Measurements from ENCODE around the gene ERP44. TPM values are rescaled to one million over a fixed set of nuclear protein-coding genes. Genes with fewer than 3 reads are reported as not detected.
"Not testable (repeated sequence)": the region's sequence is repeated elsewhere in the genome, so short reads cannot be mapped to it uniquely, and the experiment has no call there.

ERP44 gene
- total and polyA plus RNA-seq, 12 donors: 12.9 to 43.7 (median 21.3) TPM

DNA sequence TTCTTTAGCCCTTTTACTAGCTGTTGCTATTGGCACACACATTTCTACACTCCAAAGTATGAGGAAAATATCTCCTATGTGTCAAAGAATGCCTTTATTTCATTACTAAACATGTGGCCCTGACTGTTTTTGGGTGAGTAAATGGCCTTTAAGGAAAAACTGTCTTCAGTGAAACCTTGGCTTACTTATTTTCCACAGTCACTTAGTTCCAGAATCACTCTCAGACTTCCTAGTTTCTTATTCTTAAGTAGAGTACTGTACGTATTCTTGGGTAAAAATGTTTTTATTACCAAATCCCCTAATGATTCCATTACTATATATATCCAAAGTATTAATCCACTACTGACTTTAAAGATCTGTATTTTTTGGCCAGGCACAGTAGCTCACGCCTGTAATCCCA, 27.5 kb downstream of the ERP44 start:
- Histone ChIP-seq H3K36me3 (replicated peaks in 1 of 2) (no peaks in the 10 kb centered on the region), H3K9me3 (replicated peaks in 1 of 3) (no peaks in the 10 kb centered on the region), H3K4me3 (no peak overlapping the region), H3K27ac (no peak overlapping the region), H3K4me1 (replicated peaks in 1 of 2) (peaks cover 0 to 30% of the 10 kb centered on the region in 2 donors), H3K27me3 (no peaks in the 10 kb centered on the region)
- 88 to 94% (median 90%) methylated on average over 2 of the region's 2 CpGs for WGBS, 4 donors
- DNase-seq: no peak
- intact Hi-C loops (cut with DNase I): no loop called here
- TF ChIP-seq POLR2A (IDR thresholded peaks at IDR 0.05): no peak
- TF ChIP-seq, protein P1, sequence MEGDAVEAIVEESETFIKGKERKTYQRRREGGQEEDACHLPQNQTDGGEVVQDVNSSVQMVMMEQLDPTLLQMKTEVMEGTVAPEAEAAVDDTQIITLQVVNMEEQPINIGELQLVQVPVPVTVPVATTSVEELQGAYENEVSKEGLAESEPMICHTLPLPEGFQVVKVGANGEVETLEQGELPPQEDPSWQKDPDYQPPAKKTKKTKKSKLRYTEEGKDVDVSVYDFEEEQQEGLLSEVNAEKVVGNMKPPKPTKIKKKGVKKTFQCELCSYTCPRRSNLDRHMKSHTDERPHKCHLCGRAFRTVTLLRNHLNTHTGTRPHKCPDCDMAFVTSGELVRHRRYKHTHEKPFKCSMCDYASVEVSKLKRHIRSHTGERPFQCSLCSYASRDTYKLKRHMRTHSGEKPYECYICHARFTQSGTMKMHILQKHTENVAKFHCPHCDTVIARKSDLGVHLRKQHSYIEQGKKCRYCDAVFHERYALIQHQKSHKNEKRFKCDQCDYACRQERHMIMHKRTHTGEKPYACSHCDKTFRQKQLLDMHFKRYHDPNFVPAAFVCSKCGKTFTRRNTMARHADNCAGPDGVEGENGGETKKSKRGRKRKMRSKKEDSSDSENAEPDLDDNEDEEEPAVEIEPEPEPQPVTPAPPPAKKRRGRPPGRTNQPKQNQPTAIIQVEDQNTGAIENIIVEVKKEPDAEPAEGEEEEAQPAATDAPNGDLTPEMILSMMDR (IDR thresholded peaks at IDR 0.05): no peak

DNA sequence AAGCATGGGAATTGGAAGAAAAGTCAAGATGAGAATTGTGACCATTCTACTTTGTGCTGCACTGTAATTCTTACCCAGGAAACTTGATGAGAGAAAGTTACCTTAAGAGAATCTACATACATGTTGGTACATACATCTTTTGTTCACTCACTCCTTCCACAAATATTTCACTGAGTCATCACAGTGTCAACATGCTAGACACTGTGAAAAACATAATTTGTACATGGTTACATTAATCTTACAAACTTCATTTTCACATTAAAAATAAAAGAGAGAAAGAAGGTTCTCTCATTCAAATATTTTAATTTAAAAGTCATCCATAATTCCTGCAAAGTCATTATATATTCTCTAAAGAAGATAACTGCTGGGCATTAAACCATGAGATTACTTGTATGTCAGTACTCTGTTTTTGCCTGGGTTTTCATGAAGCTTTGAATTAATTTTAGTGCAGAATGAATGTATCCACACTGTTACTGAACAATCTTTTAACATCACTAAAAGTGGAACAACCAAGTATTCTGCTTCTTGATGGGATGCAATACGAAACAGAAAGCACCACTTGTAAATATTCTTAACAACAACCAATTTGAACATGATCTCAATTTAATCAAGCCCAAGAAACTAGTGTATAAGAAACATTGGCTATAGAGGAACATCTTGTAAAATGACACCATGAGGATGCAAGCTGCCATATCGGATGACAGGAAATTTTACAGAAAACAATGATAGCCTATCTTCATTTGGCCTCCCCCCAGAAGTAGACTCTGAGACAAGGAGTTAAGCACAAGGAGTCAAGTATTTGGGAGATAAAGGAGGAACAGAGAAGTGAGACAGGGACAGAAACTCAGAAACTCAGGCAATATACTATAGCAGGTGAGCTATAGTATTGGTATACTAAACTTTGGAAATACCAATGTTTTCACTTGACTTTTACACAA, 28.4 kb downstream of the ERP44 start:
- Histone ChIP-seq H3K36me3 (replicated peaks in 1 of 2) (no peaks in the 10 kb centered on the region), H3K4me1 (replicated peaks in 1 of 2) (peaks cover 0 to 34% of the 10 kb centered on the region in 2 donors), H3K9me3 (replicated peaks in 1 of 3) (no peaks in the 10 kb centered on the region), H3K4me3 (no peak overlapping the region), H3K27ac (no peak overlapping the region), H3K27me3 (no peaks in the 10 kb centered on the region)
- TF ChIP-seq, protein P1 (IDR thresholded peaks at IDR 0.05): no peak
- TF ChIP-seq POLR2A (IDR thresholded peaks at IDR 0.05): no peak
- WGBS, 4 donors: 83 to 92% (median 85%) methylated on average over 2 of the region's 2 CpGs
- DNase-seq: no peak
- intact Hi-C loops (cut with DNase I): no loop called here

DNA sequence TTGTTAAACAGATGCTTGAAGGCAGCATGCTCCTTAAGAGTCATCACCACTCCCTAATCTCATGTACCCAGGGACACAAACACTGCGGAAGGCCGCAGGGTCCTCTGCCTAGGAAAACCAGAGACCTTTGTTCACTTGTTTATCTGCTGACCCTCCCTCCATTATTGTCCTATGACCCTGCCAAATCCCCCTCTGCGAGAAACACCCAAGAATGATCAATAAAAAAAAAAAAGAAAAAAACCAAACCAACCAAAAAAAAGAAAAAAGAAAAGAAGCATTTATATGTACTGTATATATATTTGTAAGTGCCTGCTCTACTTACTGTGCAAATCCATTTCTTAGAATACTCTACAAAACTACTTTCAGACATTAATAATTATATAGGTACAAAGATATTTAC, 29.7 kb downstream of the ERP44 start:
- H3K4me1 ChIP-seq (replicated peaks in 1 of 2): peaks cover 0 to 26% of the 10 kb centered on the region in 2 donors
- DNase-seq; H3K27me3 ChIP-seq; H3K36me3 ChIP-seq (replicated peaks in 1 of 2); H3K27ac ChIP-seq; H3K9me3 ChIP-seq (replicated peaks in 1 of 3); intact Hi-C loops (cut with DNase I); H3K4me3 ChIP-seq: not testable (repeated sequence)
- 92 to 100% (median 100%) methylated on average over 1 of the region's 3 CpGs for WGBS, 4 donors

DNA sequence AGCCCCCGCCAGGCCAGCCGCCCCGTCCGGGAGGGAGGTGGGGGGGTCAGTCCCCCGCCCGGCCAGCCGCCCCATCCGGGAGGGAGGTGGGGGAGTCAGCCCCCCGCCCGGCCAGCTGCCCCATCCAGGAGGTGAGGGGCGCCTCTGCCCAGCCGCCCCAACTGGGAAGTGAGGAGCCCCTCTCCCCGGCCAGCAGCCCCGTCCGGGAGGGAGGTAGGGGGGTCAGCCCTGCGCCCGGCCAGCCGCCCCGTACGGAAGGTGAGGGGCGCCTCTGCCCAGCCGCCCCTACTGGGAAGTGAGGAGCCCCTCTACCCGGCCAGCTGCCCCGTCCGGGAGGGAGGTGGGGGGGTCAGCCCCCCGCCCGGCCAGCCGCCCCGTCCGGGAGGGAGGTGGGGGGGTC, 30.8 kb downstream of the ERP44 start:
- DNase-seq; H3K27ac ChIP-seq; H3K36me3 ChIP-seq (replicated peaks in 1 of 2); H3K4me3 ChIP-seq; intact Hi-C loops (cut with DNase I); H3K9me3 ChIP-seq (replicated peaks in 1 of 3); H3K27me3 ChIP-seq: not testable (repeated sequence)
- WGBS, 4 donors: 97 to 98% methylated on average over 11 to 22 of the region's 30 CpGs; no CpG with 5 or more reads in 2 of the 4 donors
- peaks cover 0 to 26% of the 10 kb centered on the region in 2 donors for H3K4me1 ChIP-seq (replicated peaks in 1 of 2)

DNA sequence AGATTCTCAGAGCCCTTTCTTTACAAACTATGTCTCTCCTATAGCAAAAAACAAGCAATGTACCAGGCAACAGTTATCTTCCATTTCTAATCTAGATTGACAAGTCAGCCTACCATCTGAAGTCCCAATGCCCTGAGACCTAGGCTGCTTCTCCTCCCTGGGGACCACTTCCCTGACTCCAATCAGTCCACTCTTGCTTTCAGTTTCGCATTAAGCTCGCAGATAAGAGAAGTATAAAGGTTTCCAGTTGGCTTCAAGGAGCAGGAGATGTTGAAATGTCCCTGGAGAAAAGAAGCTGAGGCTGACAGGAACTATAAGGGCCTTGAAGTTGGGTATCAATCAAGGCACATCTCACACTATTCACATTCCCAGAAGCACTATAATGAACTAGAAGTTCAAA, 32.3 kb downstream of the ERP44 start:
- Histone ChIP-seq H3K9me3 (replicated peaks in 1 of 3) (no peaks in the 10 kb centered on the region), H3K4me1 (replicated peaks in 1 of 2) (peaks cover 0 to 23% of the 10 kb centered on the region in 2 donors), H3K27me3 (no peaks in the 10 kb centered on the region), H3K27ac (peak overlapping the region in 3 of 5 donors; percentile 0 to 60 (median 42)), H3K36me3 (replicated peaks in 1 of 2) (no peaks in the 10 kb centered on the region), H3K4me3 (no peak overlapping the region)
- WGBS, 4 donors: 13 to 21% (median 17%) methylated on average over 2 of the region's 2 CpGs
- DNase-seq: peak in 5 of 7 donors; percentile 26 to 61 (median 41)
- no peak for TF ChIP-seq POLR2A (IDR thresholded peaks at IDR 0.05)
- TF ChIP-seq, protein P1 (IDR thresholded peaks at IDR 0.05): no peak
- intact Hi-C loops (cut with DNase I): no loop called here
